Measurements from ENCODE around the gene CSRP2. TPM values are rescaled to one million over a fixed set of nuclear protein-coding genes. Genes with fewer than 3 reads are reported as not detected.
A peak's percentile ranks its signal among the peaks of the same experiment; 100 is the strongest.

Gene CSRP2
- polyA plus RNA-seq, 6 donors from 2014 or later, result 0.70 to 2.5 (median 1.2) TPM

- Mint-ChIP-seq H3K36me3 (no peaks in the 10 kb centered on the region), H3K9me3 (no peaks in the 10 kb centered on the region), H3K4me3 (no peak overlapping the region), H3K4me1 (peaks cover 0 to 5% (median 0%) of the 10 kb centered on the region in 3 donors), H3K27me3 (peaks cover 0 to 5% (median 0%) of the 10 kb centered on the region in 3 donors), H3K27ac (no peak overlapping the region)
- DNase-seq, result no peak
- no peak for ATAC-seq (ENCODE audit: low read depth in 2 of 2)
These were observed 13.9 kb downstream of the CSRP2 start for GRCh38 chr12:76864791-76865400.

DNA sequence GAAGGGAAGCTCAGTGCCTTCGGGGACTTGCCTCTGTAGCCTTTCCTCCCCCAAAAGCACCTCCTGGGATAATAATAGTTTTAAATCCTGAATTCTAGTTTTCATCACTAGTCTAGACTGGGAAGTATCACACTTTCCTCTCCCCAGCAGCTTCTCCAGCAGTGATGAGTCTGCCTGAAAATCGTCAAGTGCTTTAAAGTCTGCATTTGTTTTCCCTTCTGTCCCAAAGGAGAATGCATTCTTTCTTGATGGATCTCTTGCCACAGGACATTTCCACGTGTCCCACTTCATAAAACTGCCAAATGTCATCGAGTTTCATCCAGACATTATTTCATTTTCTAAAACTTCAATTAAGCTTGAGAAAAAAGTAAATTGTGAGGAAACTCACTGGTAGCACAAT, 15.0 kb downstream of the CSRP2 start:
- DNase-seq, result no peak
- Mint-ChIP-seq H3K4me3 (no peak overlapping the region), H3K9me3 (no peaks in the 10 kb centered on the region), H3K4me1 (peaks cover 0 to 5% (median 0%) of the 10 kb centered on the region in 3 donors), H3K36me3 (no peaks in the 10 kb centered on the region), H3K27me3 (peaks cover 0 to 5% (median 0%) of the 10 kb centered on the region in 3 donors), H3K27ac (peak overlapping the region in 1 of 6 donors; percentile 5)
- ATAC-seq (ENCODE audit: low read depth in 2 of 2), result no peak

- Mint-ChIP-seq H3K4me1 (peaks cover 0 to 5% (median 0%) of the 10 kb centered on the region in 3 donors), H3K4me3 (no peak overlapping the region), H3K36me3 (no peaks in the 10 kb centered on the region), H3K27ac (no peak overlapping the region), H3K9me3 (no peaks in the 10 kb centered on the region), H3K27me3 (peaks cover 0 to 5% (median 0%) of the 10 kb centered on the region in 3 donors)
- DNase-seq, result no peak
- ATAC-seq (ENCODE audit: low read depth in 2 of 2), result no peak
These were observed 15.7 kb downstream of the CSRP2 start for GRCh38 chr12:76863005-76863670.

- DNase-seq (no peak), ATAC-seq (ENCODE audit: low read depth in 2 of 2) (no peak)
- H3K27me3 Mint-ChIP-seq, result no peaks in the 10 kb centered on the region
- peaks cover 4 to 7% of the 10 kb centered on the region in 2 donors for H3K36me3 Mint-ChIP-seq
- peaks cover 0 to 3% (median 0%) of the 10 kb centered on the region in 7 donors for H3K9me3 Mint-ChIP-seq
- no peak overlapping the region for H3K4me3 Mint-ChIP-seq
- H3K4me1 Mint-ChIP-seq, result no peaks in the 10 kb centered on the region
- no peak overlapping the region for H3K27ac Mint-ChIP-seq
These were observed 18.6 kb downstream of the CSRP2 start for GRCh38 chr12:76860256-76860655.

- H3K36me3 Mint-ChIP-seq, result peaks cover 8 to 13% of the 10 kb centered on the region in 2 donors
- H3K27ac Mint-ChIP-seq, result no peak overlapping the region
These were observed 19.2 kb downstream of the CSRP2 start for GRCh38 chr12:76859611-76860010.

DNA sequence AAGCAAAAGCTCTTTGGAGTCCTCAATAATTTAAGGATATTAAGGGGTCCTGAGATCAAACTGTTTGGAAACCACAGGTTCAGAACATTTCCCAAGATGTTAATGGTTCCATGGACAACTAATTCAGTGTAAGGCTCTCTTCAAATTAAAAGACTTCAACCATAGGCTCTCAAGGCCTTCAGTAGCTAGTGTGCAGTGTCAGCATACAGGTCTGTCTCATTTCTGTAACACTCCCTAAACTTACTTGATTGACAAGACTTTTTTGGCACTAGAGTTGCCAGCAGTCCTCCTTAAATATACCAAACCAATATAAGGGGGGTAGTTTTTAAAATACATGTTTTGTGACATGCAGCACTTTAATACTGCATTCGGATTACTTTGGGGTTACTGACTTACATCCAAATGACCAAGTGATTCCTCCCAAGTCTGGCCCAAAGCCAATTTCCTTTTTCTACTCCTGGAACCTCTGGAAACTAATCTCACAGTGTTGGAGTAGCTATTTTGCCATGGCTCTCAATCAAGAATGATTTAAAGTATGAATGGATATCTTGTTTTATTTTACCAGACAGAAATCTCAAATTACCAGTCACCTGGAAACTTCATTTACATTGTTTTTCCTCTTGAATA, 22.7 kb downstream of the CSRP2 start:
- no peak overlapping the region for H3K27ac Mint-ChIP-seq
- H3K4me1 Mint-ChIP-seq, result no peaks in the 10 kb centered on the region
- ATAC-seq (ENCODE audit: low read depth in 2 of 2) (no peak), DNase-seq (no peak)
- peaks cover 16 to 22% of the 10 kb centered on the region in 2 donors for H3K36me3 Mint-ChIP-seq
- H3K9me3 Mint-ChIP-seq, result peaks cover 0 to 3% (median 0%) of the 10 kb centered on the region in 7 donors
- H3K4me3 Mint-ChIP-seq, result no peak overlapping the region
- H3K27me3 Mint-ChIP-seq, result no peaks in the 10 kb centered on the region

More at GRCh38 chr12:76859611-76860010, 19.2 kb downstream of the CSRP2 start:
- no peaks in the 10 kb centered on the region for H3K27me3 Mint-ChIP-seq
- ATAC-seq (ENCODE audit: low read depth in 2 of 2), result no peak
- no peak for DNase-seq
- H3K4me1 Mint-ChIP-seq, result no peaks in the 10 kb centered on the region
- H3K9me3 Mint-ChIP-seq, result peaks cover 0 to 3% (median 0%) of the 10 kb centered on the region in 7 donors
- no peak overlapping the region for H3K4me3 Mint-ChIP-seq

GRCh38 chr12:76855271-76855670, 23.5 kb downstream of the CSRP2 start:
- ATAC-seq (ENCODE audit: low read depth in 2 of 2) (no peak), DNase-seq (no peak)
- Mint-ChIP-seq H3K4me3 (no peak overlapping the region), H3K36me3 (peaks cover 16 to 23% of the 10 kb centered on the region in 2 donors), H3K4me1 (no peaks in the 10 kb centered on the region), H3K27ac (peak overlapping the region in 1 of 6 donors; percentile 41), H3K27me3 (no peaks in the 10 kb centered on the region), H3K9me3 (peaks cover 0 to 3% (median 0%) of the 10 kb centered on the region in 7 donors)

- peak overlapping the region in 2 of 6 donors; percentile 39 to 71 for H3K27ac Mint-ChIP-seq
- no peaks in the 10 kb centered on the region for H3K27me3 Mint-ChIP-seq
- ATAC-seq (ENCODE audit: low read depth in 2 of 2), result no peak
- H3K9me3 Mint-ChIP-seq, result peaks cover 0 to 3% (median 0%) of the 10 kb centered on the region in 7 donors
- H3K4me3 Mint-ChIP-seq, result no peak overlapping the region
- DNase-seq, result no peak
- peaks cover 24 to 33% of the 10 kb centered on the region in 2 donors for H3K36me3 Mint-ChIP-seq
- H3K4me1 Mint-ChIP-seq, result no peaks in the 10 kb centered on the region
These were observed 26.7 kb downstream of the CSRP2 start for GRCh38 chr12:76852106-76852505.

- Mint-ChIP-seq H3K27ac (peak overlapping the region in 1 of 6 donors; percentile 56), H3K36me3 (peaks cover 21 to 29% of the 10 kb centered on the region in 2 donors), H3K4me3 (peak overlapping the region in 1 of 8 donors; percentile 0), H3K27me3 (no peaks in the 10 kb centered on the region), H3K4me1 (no peaks in the 10 kb centered on the region), H3K9me3 (no peaks in the 10 kb centered on the region)
- ATAC-seq (ENCODE audit: low read depth in 2 of 2), result no peak
- no peak for DNase-seq
These were observed 30.7 kb downstream of the CSRP2 start for GRCh38 chr12:76848132-76848531.

- Mint-ChIP-seq H3K4me1 (no peaks in the 10 kb centered on the region), H3K9me3 (no peaks in the 10 kb centered on the region), H3K36me3 (peaks cover 21 to 26% of the 10 kb centered on the region in 2 donors), H3K27me3 (no peaks in the 10 kb centered on the region), H3K4me3 (no peak overlapping the region), H3K27ac (no peak overlapping the region)
- DNase-seq (no peak), ATAC-seq (ENCODE audit: low read depth in 2 of 2) (no peak)
These were observed 31.6 kb downstream of the CSRP2 start for GRCh38 chr12:76847260-76847659.

DNA sequence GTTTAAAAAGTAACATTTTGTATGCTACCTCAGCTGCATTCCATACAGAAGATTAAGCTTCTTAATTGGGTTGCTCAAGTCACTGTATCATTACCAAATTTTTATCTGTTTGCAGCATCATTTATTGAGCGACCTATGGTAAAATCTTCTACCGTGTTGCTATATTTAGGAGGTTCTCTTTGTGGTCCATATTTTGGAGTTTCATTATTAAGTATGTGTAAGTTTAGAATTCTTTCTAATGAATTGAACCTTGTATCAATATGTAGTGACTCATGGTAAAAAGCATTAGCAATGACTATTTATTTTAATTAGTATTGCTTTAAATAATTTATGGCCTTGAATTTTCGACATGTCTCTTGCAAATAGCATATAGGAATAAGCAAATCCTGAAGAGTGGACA, 42.2 kb downstream of the CSRP2 start:
- Mint-ChIP-seq H3K4me3 (no peak overlapping the region), H3K36me3 (peaks cover 0 to 14% of the 10 kb centered on the region in 2 donors), H3K9me3 (peaks cover 0 to 3% (median 0%) of the 10 kb centered on the region in 7 donors), H3K4me1 (no peaks in the 10 kb centered on the region), H3K27ac (no peak overlapping the region), H3K27me3 (no peaks in the 10 kb centered on the region)
- DNase-seq (no peak), ATAC-seq (ENCODE audit: low read depth in 2 of 2) (no peak)

DNA sequence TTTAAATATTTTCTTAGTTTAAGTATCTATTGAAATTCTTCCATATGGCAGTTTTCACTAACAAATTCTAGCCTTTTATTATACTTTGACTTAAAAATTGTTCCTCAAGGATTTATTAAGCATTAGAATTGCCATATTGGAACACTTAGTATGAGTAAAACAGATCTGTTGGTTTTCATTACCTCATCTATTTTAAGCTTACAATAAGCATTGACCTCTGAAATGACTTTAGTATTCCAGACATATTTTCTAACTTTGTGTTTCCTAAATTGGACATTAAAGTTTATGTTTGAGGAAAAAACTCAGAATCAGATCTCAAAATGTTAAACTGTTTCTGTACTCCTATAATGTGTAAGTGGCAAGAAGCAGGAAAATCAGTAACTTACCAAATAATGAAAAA, 48.4 kb downstream of the CSRP2 start:
- Mint-ChIP-seq H3K9me3 (peaks cover 0 to 3% (median 0%) of the 10 kb centered on the region in 7 donors), H3K36me3 (peaks cover 8 to 21% of the 10 kb centered on the region in 2 donors), H3K27ac (no peak overlapping the region)

GRCh38 chr12:76820888-76821482, 57.8 kb downstream of the CSRP2 start:
- peak overlapping the region in 1 of 6 donors; percentile 7 for H3K27ac Mint-ChIP-seq
- no peak for ATAC-seq (ENCODE audit: low read depth in 2 of 2)
- DNase-seq, result no peak
- H3K27me3 Mint-ChIP-seq, result no peaks in the 10 kb centered on the region
- no peak overlapping the region for H3K4me3 Mint-ChIP-seq
- H3K36me3 Mint-ChIP-seq, result peaks cover 7 to 8% of the 10 kb centered on the region in 2 donors
- no peaks in the 10 kb centered on the region for H3K9me3 Mint-ChIP-seq
- H3K4me1 Mint-ChIP-seq, result no peaks in the 10 kb centered on the region

More for the DNA sequence above, 48.4 kb downstream of the CSRP2 start:
- ATAC-seq (ENCODE audit: low read depth in 2 of 2), result no peak
- H3K27me3 Mint-ChIP-seq, result no peaks in the 10 kb centered on the region
- H3K4me3 Mint-ChIP-seq, result no peak overlapping the region
- DNase-seq, result no peak
- H3K4me1 Mint-ChIP-seq, result no peaks in the 10 kb centered on the region

All from naive B cell (primary cell).